Measurements from ENCODE around the gene SMAD2.

- TF ChIP-seq CTCF (IDR thresholded peaks at IDR 0.05) (no peak), POLR2AphosphoS5 (IDR thresholded peaks at IDR 0.05; ENCODE audit: insufficient read depth in 1 of 2, low read depth in 1 of 2) (no peak), POLR2A (IDR thresholded peaks at IDR 0.05) (no peak)
Observed at GRCh38 chr18:47909484-47909883, 21.0 kb downstream of the SMAD2 start.
